NCI-H1417 (cell line): ENCODE data around the gene FRMPD4.
A peak's percentile ranks its signal among the peaks of the same experiment; 100 is the strongest.

ENCODE experiments used
- DNase-seq, 3 experiments: peaks; one replicate each; lab custom pipeline; 2025; lab: John Stamatoyannopoulos, UW

FRMPD4 gene

GRCh38 chrX:12210971-12211370, 72.7 kb downstream of the FRMPD4 start:
- DNase-seq = no peak

GRCh38 chrX:12223650-12224049, 85.4 kb downstream of the FRMPD4 start:
- DNase-seq = no peak

- DNase-seq = no peak
These were observed 86.8 kb downstream of the FRMPD4 start for GRCh38 chrX:12225107-12225506.

- DNase-seq = no peak
These were observed 89.3 kb downstream of the FRMPD4 start for GRCh38 chrX:12227412-12228041.

- DNase-seq = no peak
These were observed 90.6 kb downstream of the FRMPD4 start for GRCh38 chrX:12228862-12229261.

- DNase-seq = no peak
These were observed 91.7 kb downstream of the FRMPD4 start for GRCh38 chrX:12229986-12230385.

- DNase-seq = no peak
These were observed 96.5 kb downstream of the FRMPD4 start for GRCh38 chrX:12234534-12235329.

GRCh38 chrX:12236156-12236555, 97.9 kb downstream of the FRMPD4 start:
- DNase-seq = no peak

- DNase-seq = peak in 1 of 3 experiments; percentile 61
These were observed 98.9 kb downstream of the FRMPD4 start for GRCh38 chrX:12237131-12237530.

- no peak for DNase-seq
These were observed 99.5 kb downstream of the FRMPD4 start for GRCh38 chrX:12237771-12238170.

GRCh38 chrX:12239356-12240082, 101.2 kb downstream of the FRMPD4 start:
- peak in 1 of 3 experiments; percentile 50 for DNase-seq

GRCh38 chrX:12240491-12240890, 102.2 kb downstream of the FRMPD4 start:
- DNase-seq = peak in 2 of 3 experiments; percentile 72 to 89

- DNase-seq = no peak
These were observed 102.8 kb downstream of the FRMPD4 start for GRCh38 chrX:12241026-12241425.

- DNase-seq = no peak
These were observed 107.7 kb downstream of the FRMPD4 start for GRCh38 chrX:12245650-12246645.

GRCh38 chrX:12249997-12250396, 111.7 kb downstream of the FRMPD4 start:
- no peak for DNase-seq

GRCh38 chrX:12263211-12263610, 124.9 kb downstream of the FRMPD4 start:
- no peak for DNase-seq

- peak in 2 of 3 experiments; percentile 6 to 48 for DNase-seq
These were observed 131.2 kb downstream of the FRMPD4 start for GRCh38 chrX:12269484-12269883.

- no peak for DNase-seq
These were observed 139.9 kb downstream of the FRMPD4 start for GRCh38 chrX:12278151-12278550.

- no peak for DNase-seq
These were observed 144.7 kb downstream of the FRMPD4 start for GRCh38 chrX:12282991-12283390.

GRCh38 chrX:12292996-12293765, 154.9 kb downstream of the FRMPD4 start:
- DNase-seq = no peak

GRCh38 chrX:12297353-12297752, 159.1 kb downstream of the FRMPD4 start:
- no peak for DNase-seq
